B cell (primary cell): ENCODE results near the gene PSEN1.

Experiments
- EZH2 ChIP-seq: IDR thresholded peaks from 2 replicates; pipeline ENCODE4 v1.6.1; 2012; ENCODE audit warnings: borderline replicate concordance, low read depth, mild to moderate bottlenecking, moderate library complexity, low read length; ENCODE audit not compliant: insufficient read depth, poor library complexity, severe bottlenecking
- TF ChIP-seq, protein P1 (sequence below): fragments of 200-600 bp; IDR thresholded peaks from one replicate; pipeline ENCODE4 v1.8.0; 2022; ENCODE audit warnings: antibody characterized with exemption, mild to moderate bottlenecking

GRCh38 chr14:73208390-73208789 is 72.1 kb downstream of the PSEN1 start:
- TF ChIP-seq, protein P1, sequence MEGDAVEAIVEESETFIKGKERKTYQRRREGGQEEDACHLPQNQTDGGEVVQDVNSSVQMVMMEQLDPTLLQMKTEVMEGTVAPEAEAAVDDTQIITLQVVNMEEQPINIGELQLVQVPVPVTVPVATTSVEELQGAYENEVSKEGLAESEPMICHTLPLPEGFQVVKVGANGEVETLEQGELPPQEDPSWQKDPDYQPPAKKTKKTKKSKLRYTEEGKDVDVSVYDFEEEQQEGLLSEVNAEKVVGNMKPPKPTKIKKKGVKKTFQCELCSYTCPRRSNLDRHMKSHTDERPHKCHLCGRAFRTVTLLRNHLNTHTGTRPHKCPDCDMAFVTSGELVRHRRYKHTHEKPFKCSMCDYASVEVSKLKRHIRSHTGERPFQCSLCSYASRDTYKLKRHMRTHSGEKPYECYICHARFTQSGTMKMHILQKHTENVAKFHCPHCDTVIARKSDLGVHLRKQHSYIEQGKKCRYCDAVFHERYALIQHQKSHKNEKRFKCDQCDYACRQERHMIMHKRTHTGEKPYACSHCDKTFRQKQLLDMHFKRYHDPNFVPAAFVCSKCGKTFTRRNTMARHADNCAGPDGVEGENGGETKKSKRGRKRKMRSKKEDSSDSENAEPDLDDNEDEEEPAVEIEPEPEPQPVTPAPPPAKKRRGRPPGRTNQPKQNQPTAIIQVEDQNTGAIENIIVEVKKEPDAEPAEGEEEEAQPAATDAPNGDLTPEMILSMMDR, result no peak
- no peak for TF ChIP-seq EZH2
